Measurements from ENCODE around the gene ALDH1L1.

The ALDH1L1 gene

GRCh38 chr3:126194713-126195305, 14.4 kb upstream of the ALDH1L1 start:
- peak in 1 of 2 experiments; percentile 38 for DNase-seq

GRCh38 chr3:126191246-126191645, 10.9 kb upstream of the ALDH1L1 start:
- DNase-seq: no peak

GRCh38 chr3:126187920-126188319, 7.5 kb upstream of the ALDH1L1 start:
- DNase-seq: no peak

- DNase-seq: no peak
These were observed 6.4 kb upstream of the ALDH1L1 start for GRCh38 chr3:126186749-126187148.

- DNase-seq: no peak
These were observed 5.9 kb upstream of the ALDH1L1 start for GRCh38 chr3:126186271-126186670.

- no peak for DNase-seq
These were observed 4.1 kb upstream of the ALDH1L1 start for GRCh38 chr3:126184465-126185000.

- no peak for DNase-seq
These were observed 976 bp upstream of the ALDH1L1 start for GRCh38 chr3:126181398-126181725.

GRCh38 chr3:126179825-126180476, 435 bp downstream of the ALDH1L1 start:
- no peak for DNase-seq

- DNase-seq: no peak
These were observed 10.2 kb downstream of the ALDH1L1 start for GRCh38 chr3:126170073-126170777.

- DNase-seq: no peak
These were observed 12.8 kb downstream of the ALDH1L1 start for GRCh38 chr3:126167566-126167965.

- DNase-seq: no peak
These were observed 14.4 kb downstream of the ALDH1L1 start for GRCh38 chr3:126166009-126166408.

GRCh38 chr3:126161309-126161708, 19.1 kb downstream of the ALDH1L1 start:
- DNase-seq: no peak

- no peak for DNase-seq
These were observed 19.9 kb downstream of the ALDH1L1 start for GRCh38 chr3:126160243-126161210.

GRCh38 chr3:126159476-126159875, 20.9 kb downstream of the ALDH1L1 start:
- DNase-seq: no peak

GRCh38 chr3:126158912-126159454, 21.4 kb downstream of the ALDH1L1 start:
- DNase-seq: no peak

GRCh38 chr3:126158016-126158911, 22.1 kb downstream of the ALDH1L1 start:
- DNase-seq: no peak

- DNase-seq: no peak
These were observed 23.2 kb downstream of the ALDH1L1 start for GRCh38 chr3:126157083-126157768.

GRCh38 chr3:126156468-126156867, 23.9 kb downstream of the ALDH1L1 start:
- no peak for DNase-seq

GRCh38 chr3:126155819-126156218, 24.6 kb downstream of the ALDH1L1 start:
- DNase-seq: no peak

- DNase-seq: no peak
These were observed 25.1 kb downstream of the ALDH1L1 start for GRCh38 chr3:126155280-126155640.

Data from NCI-H2081 (cell line).